OCI-LY1 (cell line): Measurements from ENCODE around the gene POLR1E.

Experiments
- CTCF ChIP-seq: fragments of 200-600 bp; sonication (generic), shearing (Covaris generic); IDR thresholded peaks from 2 replicates; pipeline ENCODE4 v1.5.1; 2017; ENCODE audit warnings: mild to moderate bottlenecking, antibody characterized with exemption, low read length, moderate library complexity, mixed read lengths
- EZH2 ChIP-seq: fragments of 200-600 bp; sonication (generic), shearing (Covaris generic); IDR thresholded peaks from 2 replicates; pipeline ENCODE4 v1.8.0; 2017; ENCODE audit warnings: borderline replicate concordance, mixed run types, mild to moderate bottlenecking, antibody characterized with exemption, low read length, moderate library complexity, mixed read lengths

DNA sequence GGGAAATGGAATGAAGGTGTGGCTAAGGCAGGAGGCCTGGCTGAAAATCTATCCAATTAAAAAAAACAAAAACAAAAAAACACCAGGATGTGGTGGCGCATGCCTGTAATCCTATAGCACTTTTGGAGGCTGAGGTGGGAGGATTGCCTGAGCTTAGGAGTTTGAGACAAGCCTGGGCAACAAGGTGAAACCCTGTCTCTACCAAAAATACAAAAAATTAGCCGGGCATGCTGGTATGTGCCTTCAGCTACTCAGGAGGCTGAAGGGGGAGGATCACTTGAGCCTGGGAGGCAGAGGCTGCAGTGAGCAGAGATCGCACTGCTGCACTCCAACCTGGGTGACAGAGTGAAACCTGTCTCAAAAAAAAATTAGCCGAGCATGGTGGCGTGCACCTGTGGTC lies 42.2 kb upstream of the POLR1E start:
- TF ChIP-seq EZH2 (no peak), CTCF (no peak)
